PFSK-1 (cell line): Measurements from ENCODE around the gene MEOX2.

Experiments used
- FOXP2 ChIP-seq: optimal IDR thresholded peaks from 2 replicates; pipeline ENCODE3; 2011; ENCODE audit warnings: borderline replicate concordance, control low read depth, inconsistent platforms; ENCODE audit not compliant: insufficient read depth; ENCODE audit errors: extremely low read length, extremely low read depth
- POLR2AphosphoS5 ChIP-seq: IDR thresholded peaks from 2 replicates; pipeline ENCODE4 v1.6.1; 2012; ENCODE audit warnings: low read depth, mild to moderate bottlenecking, control low read depth, low read length, moderate library complexity
- SIN3A ChIP-seq: IDR thresholded peaks from 2 replicates; pipeline ENCODE4 v1.6.1; 2012; ENCODE audit warnings: mild to moderate bottlenecking, low read length, moderate library complexity, borderline replicate concordance; ENCODE audit not compliant: insufficient read depth
- TAF1 ChIP-seq: IDR thresholded peaks from 2 replicates; pipeline ENCODE4 v1.6.1; 2012; ENCODE audit warnings: low read length, control low read depth, borderline replicate concordance; ENCODE audit not compliant: insufficient read depth
- TF ChIP-seq, protein P1 (sequence below), 2 experiments: IDR thresholded peaks; 2 replicates each; pipeline versions ENCODE4 v1.6.1 to v1.8.0; 2011 to 2012; ENCODE audit warnings: low read depth in 2 of 2, low read length in 2 of 2, control low read depth in 1 of 2, inconsistent platforms in 1 of 2, mild to moderate bottlenecking in 1 of 2, moderate library complexity in 1 of 2; ENCODE audit not compliant: insufficient read depth in 1 of 2

The MEOX2 gene

DNA sequence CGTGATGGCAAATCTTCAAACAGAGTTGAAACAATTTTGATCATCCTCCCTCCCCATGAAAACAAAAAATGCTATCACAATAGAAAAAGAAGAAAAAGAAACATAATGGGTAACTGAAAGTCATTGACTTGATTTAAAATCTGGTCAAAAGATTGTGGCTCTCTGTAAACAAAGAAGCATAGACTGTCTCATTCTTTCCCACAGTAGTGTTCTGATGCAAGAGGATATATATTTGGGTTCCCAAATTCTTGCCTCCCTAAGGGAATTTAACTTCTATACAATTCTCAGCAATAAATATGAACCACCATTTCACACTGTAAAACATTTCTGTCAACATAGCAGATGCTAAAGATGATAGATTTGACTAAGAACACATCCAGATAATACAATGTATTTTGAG is 32.8 kb upstream of the MEOX2 start:
- TF ChIP-seq, protein P1, sequence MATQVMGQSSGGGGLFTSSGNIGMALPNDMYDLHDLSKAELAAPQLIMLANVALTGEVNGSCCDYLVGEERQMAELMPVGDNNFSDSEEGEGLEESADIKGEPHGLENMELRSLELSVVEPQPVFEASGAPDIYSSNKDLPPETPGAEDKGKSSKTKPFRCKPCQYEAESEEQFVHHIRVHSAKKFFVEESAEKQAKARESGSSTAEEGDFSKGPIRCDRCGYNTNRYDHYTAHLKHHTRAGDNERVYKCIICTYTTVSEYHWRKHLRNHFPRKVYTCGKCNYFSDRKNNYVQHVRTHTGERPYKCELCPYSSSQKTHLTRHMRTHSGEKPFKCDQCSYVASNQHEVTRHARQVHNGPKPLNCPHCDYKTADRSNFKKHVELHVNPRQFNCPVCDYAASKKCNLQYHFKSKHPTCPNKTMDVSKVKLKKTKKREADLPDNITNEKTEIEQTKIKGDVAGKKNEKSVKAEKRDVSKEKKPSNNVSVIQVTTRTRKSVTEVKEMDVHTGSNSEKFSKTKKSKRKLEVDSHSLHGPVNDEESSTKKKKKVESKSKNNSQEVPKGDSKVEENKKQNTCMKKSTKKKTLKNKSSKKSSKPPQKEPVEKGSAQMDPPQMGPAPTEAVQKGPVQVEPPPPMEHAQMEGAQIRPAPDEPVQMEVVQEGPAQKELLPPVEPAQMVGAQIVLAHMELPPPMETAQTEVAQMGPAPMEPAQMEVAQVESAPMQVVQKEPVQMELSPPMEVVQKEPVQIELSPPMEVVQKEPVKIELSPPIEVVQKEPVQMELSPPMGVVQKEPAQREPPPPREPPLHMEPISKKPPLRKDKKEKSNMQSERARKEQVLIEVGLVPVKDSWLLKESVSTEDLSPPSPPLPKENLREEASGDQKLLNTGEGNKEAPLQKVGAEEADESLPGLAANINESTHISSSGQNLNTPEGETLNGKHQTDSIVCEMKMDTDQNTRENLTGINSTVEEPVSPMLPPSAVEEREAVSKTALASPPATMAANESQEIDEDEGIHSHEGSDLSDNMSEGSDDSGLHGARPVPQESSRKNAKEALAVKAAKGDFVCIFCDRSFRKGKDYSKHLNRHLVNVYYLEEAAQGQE (IDR thresholded peaks at IDR 0.05; ENCODE audit: insufficient read depth in 1 of 2, low read depth in 2 of 2, low read length in 2 of 2): no peak
- no peak for TF ChIP-seq POLR2AphosphoS5

DNA sequence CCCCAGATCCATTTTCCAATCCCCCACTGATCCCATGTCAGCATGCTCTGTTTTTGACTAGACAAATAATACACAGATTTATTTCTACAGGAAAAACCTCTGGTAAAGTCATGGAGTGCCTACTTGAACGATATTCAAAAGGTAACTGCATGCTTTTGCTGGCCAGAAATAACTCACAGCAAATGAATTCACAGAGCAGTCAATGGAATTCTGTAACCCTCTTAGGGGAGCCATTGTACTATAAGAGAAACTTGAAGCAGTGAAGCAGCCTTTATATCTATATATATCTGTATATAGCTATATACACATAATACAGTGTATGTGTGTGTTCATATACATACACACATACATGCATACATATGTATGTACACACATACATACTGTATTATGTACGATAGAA is 29.0 kb upstream of the MEOX2 start:
- TF ChIP-seq POLR2AphosphoS5 (no peak), FOXP2 (no peak), TAF1 (no peak), SIN3A (no peak)
- TF ChIP-seq, protein P1 (IDR thresholded peaks at IDR 0.05; ENCODE audit: insufficient read depth in 1 of 2, low read depth in 2 of 2, low read length in 2 of 2): no peak

DNA sequence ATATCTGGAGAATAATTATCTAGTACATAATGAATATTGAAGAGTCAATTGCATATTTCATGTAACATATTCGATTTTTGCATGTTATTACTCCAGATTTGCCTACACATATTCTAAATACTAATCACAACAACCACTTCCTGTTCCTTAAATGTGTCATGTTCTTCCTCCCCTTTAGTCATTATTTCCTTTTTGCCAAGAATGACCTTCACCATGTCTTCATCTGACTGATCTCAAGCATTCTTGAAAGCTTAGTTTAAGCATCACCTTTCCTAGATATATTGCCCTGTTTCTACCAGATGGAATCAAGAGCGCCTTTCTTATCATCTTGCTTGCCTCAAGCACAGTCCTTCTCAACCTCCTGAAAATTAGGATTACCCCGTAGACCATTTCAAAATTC is 23.5 kb upstream of the MEOX2 start:
- TF ChIP-seq, protein P1 (IDR thresholded peaks at IDR 0.05; ENCODE audit: insufficient read depth in 1 of 2, low read depth in 2 of 2, low read length in 2 of 2): no peak
- TF ChIP-seq TAF1 (no peak), FOXP2 (no peak), POLR2AphosphoS5 (no peak), SIN3A (no peak)

DNA sequence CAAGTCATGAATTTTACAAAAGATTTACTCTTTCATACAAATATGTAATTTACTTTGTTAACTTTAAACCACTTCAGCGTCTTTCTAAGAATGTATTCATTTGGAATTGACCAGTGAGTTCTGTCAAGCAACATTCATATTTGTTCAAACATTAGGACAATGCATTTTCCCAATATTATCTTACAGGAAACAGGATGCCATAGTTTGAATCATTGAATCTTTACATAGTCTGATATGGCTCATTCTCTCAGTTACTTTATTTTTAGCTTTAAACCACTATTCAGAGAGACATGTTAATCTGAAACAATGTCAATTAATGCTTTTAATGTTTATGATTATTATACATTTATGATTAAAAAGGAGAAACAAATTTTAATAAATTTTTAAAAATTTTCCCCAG is 21.1 kb upstream of the MEOX2 start:
- TF ChIP-seq, protein P1 (IDR thresholded peaks at IDR 0.05; ENCODE audit: insufficient read depth in 1 of 2, low read depth in 2 of 2, low read length in 2 of 2): no peak
- TF ChIP-seq POLR2AphosphoS5 (no peak), FOXP2 (no peak), TAF1 (no peak), SIN3A (no peak)

DNA sequence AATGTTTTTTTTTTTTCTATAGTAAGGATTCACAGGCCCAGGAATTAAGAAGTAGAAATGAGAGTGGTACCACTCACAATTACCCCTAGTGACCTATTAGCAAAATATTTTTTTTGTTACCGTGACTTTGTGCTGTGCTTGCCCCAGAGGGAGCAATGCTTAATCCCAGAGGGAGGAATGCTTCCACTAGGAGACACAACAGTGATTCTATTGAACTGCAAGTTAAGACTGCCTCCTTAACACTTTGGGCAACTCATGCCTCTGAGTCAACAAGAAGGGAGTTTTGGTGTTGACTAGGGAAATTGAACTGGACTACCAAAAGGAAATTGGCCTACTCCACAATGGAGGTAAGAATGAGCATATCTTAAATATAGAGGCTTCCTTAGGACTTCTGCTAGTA is 17.2 kb upstream of the MEOX2 start:
- TF ChIP-seq FOXP2 (no peak), POLR2AphosphoS5 (no peak), TAF1 (no peak), SIN3A (no peak)

DNA sequence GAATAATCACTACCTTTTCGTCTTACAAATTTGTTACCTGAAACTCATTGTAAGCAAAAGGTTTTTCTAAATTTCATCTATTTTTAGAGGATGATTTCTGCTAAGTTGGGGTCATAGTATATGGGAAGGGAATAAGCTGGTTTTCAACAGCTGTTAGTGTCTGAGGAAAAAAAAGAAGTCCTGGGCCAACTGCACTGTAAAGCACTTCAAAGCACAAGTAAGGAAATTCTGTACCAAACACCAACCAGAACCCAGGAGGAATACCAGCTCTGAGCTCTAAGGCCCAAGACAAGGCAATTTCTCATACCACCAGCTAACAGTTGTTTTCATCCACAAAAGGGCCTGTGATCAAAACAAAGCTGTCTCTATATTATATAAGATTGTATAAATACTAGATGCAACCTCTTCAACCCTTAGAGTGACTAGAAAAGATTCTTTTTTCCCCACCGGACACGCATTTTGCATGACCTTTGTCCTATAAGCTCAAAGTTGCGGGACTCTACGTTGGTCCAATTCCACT is 6.1 kb upstream of the MEOX2 start:
- TF ChIP-seq TAF1 (no peak), SIN3A (no peak), FOXP2 (no peak), POLR2AphosphoS5 (no peak)
- TF ChIP-seq, protein P1 (IDR thresholded peaks at IDR 0.05; ENCODE audit: insufficient read depth in 1 of 2, low read depth in 2 of 2, low read length in 2 of 2): no peak
